DMS 273 (cell line): Measurements from ENCODE around the gene RDH12.
"Not testable (repeated sequence)": the region's sequence is repeated elsewhere in the genome, so short reads cannot be mapped to it uniquely, and the experiment has no call there.

Experiments used
- DNase-seq: peaks from one replicate; lab custom pipeline; 2025; ENCODE audit not compliant: unreplicated experiment; lab: John Stamatoyannopoulos, UW

Gene RDH12

DNA sequence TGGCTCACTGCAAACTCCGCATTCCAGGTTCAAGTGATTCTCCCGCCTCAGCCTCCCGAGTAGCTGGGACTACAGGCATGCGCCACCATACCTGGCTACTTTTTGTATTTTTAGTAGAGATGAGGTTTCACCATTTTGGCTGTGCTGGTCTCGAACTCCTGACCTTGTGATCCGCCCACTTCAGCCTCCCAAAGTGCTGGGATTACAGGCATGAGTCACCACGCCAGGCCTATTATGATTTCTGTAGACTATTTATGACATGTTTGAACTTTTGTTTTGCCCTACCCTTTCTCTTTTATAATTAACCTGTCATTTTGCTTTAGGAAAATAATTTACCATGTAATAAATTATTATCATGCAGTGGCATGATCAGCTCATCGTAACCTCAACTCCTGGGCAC, at the start of gene RDH12:
Gene RDH12, plus strand, starts transcription at position 395 of the 400 bp plus-strand sequence. CDS start 20,757 bp downstream, outside the sequence.
- not testable (repeated sequence) for DNase-seq

DNA sequence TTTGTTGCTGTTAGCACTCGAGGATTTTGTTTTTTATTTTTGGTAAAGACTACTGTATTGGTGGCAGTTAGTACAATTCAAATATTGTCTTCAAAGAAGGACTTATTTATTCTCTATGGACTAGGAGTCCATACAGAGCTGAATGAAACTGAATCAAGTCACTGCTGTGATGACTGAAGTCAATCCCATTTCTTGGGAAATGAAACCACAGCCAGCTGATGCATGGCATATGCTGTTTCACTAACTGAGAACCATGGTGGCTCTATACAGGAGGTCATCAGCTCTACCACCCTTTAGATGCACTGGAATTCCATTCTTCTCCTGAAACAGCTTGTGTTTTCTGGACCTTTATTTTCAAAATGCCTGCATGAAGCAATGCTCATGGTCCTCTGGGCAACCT, 49.5 kb upstream of the RDH12 start:
- no peak for DNase-seq

DNA sequence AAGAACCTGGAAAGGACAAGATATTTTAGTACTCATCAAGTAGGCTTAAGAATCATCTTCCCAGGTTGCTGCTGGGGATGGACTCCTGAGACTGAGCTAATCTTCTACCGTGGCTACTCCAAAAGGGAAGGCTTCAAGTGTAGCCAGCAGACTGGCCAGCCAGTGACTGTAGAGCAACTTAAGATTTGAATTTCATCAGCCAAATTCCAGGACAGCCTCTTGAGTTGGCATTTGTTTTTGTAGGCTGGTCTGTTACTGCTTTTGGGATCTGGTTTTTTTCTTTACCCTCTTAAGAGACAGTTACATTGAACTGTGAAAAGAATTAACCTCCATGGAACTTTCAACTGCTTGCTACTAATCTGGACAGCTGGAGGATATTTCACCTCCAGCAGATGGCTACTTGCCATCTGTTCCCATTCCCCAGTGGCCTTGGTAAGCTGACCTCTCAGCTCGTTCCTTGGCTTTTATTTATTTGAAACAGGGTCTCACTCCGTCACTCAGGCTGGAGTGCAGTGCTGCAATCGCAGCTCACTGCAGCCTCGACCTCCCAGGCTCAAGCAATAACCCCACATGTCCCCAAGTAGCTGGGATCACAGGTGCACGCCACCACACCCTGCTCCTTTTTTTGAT, 47.9 kb upstream of the RDH12 start:
- peak; percentile 67 for DNase-seq

DNA sequence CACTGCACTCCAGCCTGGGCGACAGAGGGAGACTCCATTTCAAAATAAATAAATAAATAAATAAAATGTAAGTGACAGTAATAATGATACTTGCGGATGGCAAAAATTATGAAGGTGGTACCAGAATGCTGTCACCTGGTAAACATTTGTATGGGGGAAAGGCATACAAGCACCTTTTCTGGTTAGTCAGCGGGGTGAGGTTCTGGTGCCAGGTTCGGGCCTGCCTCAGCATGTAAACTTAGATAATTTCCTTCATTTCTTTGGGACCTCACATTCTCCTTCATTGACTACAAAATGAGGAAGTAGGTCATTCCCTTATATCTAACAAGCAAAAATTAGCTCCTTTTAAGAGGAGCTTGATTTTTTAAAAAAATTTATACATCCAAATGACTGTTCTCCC, 38.1 kb upstream of the RDH12 start:
- DNase-seq = no peak

DNA sequence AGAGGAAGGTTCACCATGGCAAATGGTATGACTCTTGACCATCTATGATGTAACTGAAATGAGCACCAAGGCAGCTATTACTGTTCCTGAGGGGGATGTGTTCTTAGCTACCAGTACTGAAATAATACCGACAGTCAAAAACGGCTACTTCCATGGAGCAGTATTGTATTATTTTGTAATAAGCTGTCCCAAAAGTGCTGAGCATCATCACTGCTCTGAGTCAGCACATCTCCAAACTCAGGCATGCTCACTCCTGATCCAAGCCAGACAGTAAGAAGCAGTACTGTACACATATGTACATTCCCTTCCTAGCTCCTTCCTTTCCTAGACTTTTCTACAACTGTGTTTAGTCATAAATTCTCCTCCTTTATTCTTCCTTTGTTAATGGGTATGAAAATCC, 35.8 kb upstream of the RDH12 start:
- no peak for DNase-seq

DNA sequence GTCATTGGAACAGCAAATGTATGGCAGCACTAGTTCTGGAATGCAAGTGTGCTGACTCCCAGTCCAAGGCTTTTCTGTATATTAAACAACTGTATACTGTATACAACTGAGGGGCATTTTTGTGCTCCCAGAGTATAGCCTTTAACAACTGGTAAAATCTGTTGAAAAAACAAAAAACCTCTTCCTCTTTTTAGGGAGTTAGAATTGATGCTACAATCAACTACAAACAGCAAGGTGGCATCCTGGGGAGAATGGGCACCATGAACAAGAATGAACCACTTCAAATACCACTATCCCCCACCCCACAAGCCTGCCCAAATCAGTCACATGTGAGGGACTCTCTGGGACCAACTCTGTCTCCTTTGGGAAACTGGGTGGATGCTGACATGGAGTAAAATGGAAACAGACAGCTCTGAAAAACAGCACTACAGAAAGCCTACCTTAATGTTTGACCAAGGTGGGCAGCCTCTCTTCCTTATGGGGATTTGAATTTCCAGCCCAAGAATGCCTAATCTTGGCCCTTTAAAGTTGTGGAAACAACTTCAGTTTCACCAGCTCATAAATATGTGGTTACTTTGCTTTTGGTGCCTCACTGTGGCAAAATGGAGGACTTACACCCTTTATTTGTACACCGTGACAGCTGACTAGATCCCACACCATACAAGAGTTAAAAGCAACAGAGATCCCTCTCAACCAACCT, 34.8 kb upstream of the RDH12 start:
- peak; percentile 73 for DNase-seq

DNA sequence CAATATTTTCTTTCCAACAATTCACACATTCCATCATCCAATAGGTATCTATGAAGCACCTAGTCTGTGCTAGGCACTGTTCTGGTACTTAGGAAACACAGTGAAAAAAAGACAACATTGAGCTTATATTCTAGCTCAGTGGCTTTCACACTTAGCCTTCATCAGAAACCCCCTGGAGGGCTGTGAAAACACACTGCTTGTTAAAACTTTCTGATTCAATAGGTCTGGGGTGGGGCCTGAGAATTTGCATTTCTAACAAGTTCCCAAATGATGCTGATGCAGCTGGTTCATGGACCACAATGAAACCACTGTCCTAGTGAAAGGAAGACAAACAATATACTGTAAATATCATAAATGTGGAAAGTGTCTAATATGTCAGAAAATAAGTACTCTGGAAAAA, 33.1 kb upstream of the RDH12 start:
- DNase-seq = no peak

DNA sequence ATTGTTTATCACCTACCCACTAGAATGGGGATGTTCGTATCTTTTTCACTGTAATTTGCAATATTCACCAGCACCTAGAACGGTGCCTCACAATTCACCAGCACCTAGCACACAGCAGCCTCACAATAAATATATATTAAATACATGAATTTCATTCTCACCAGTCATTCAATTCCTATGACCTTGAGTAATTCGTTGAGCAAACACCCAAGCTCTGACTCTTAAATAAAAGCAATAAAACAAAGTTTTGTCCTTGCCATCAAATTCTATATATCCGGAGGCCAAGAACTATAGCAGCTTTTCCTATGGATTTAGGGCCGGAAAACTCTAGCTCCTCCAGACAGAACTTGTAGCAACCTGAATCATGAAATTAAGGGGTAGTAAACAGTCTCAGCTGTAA, 28.2 kb upstream of the RDH12 start:
- no peak for DNase-seq

DNA sequence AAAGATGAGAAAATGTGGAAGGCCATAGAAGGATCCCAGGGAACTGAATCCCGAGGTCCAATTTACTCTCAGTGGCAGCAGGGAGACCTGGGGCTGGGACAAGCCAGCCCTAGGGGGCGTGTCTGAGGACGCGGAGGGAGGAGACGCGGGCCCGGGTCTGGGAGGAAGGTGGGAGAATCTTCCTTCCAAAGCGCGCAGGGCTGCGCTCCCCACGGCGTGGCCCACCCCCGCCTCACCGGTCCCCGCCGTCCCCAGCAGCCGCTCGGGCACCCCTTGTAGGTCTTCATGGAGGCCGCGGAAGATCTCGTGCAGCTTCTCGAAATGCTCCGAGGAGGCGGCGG, 27.6 kb upstream of the RDH12 start:
- DNase-seq = peak; percentile 92

DNA sequence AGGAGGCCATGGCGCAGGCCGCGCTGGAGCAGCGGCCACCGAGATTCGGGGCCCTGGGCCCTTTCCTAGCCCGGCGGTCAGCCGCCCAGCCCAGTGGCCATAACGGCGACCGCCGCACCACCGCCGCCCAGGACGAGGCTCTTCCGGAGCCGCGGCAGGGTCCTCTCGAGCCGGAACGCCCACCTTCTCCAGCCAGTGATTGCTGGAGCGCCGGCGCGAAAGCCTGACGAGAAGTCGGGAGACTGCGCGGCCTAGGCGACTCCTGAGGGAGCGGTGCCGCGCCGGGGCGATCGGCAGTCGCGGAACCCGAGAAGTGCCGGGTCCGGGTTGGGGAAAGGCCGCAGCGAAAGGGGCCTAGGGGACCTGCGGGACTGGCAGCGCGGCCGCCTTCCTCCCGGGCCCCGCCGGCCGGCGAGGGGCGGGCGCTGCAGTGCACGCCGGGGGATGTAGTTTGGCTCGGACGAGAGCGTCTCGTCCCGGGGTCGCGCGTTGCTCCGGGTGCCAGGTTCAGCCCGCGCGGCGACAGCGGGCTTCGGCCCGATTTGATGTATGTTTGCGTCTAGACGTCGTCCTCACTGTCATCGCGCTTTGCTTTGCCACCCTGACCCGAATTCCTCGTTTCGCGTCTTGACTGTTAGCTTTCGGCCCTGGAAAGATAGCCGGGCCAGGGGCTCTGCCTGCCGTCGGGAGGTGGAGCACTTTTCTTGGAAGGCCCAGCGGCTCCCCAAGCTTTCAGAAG, 27.0 kb upstream of the RDH12 start, which contains the start of gene VTI1B:
Gene VTI1B, minus strand, starts transcription at position 153 of the 739 bp plus-strand sequence. Its CDS starts 143 bp downstream, at position 10.
- peak; percentile 92 for DNase-seq

DNA sequence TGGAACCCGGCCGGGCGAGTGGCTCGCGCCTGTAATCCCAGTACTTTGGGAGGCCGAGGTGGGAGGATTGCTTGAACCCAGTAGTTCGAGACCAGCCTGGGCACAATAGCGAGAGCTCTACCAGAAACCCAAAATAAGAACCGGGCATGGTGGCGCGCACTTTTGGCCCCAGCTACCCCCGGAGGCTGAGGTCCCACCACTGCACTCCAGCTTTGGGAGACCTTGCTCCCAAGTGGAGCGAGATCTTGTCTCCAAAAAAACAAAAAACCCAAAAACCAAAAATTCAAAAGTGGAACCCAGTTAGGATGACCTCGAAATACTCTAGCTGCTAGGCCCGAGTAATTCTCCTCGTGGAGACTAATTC, 26.5 kb upstream of the RDH12 start:
- peak; percentile 35 for DNase-seq

DNA sequence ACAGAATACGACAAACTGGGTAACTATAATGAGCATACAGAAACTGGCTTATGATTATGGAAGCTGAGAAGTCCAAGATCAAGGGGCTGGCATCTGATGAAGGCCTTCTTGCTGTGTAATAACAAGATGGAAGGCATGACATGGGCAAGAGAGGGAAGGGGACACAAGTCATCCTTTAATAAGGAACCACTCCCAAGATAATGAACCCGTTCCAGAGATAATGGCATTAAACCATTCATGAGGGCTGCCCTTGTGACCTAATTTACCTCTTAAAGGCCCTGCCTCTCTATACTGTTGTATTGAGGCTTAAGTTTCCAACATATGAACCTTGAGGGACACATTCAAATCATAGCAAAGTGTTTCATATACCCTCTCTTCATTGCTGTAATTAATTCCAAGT, 22.7 kb upstream of the RDH12 start:
- DNase-seq = no peak

DNA sequence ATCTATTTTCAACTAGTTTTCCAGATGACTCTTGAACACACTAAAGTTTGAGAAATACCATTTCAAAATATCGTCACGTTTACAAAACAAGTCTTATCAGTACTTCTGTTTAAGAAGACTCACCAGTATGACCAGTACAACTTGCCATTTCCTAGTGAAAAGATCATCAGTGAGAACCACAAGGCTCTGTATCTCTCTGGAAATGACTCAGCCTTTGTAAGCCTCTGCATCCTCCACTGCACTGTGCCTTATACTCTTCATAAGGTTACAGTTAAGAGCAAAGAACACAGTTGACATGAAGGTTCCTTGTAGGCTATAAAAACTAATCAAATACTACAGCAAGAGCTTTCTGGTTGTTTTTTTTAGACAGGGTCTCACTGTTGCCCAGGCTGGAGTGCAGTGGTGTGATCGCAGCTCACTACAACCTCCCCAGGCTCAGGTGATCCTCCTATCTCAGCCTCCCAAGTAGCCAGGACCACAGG, 21.5 kb upstream of the RDH12 start:
- no peak for DNase-seq

DNA sequence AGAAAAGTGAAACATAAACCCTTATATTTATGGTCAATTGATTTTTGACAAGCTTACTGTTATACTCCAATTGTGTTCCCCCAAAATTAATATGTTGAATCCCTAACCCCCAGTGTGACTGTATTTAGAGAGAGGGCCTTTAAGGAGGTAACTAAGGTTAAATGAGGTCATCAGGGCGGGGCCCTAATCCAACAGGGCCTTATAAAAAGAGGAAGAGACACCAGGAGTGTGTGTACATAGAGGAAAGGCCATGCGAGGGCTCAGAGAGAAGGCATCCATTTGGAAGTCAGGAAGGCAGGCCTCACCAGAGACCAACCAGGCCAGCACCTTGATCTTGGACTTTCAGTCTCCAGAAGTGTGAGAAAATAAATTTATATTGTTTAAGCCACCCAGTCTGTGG, 20.7 kb upstream of the RDH12 start:
- no peak for DNase-seq

DNA sequence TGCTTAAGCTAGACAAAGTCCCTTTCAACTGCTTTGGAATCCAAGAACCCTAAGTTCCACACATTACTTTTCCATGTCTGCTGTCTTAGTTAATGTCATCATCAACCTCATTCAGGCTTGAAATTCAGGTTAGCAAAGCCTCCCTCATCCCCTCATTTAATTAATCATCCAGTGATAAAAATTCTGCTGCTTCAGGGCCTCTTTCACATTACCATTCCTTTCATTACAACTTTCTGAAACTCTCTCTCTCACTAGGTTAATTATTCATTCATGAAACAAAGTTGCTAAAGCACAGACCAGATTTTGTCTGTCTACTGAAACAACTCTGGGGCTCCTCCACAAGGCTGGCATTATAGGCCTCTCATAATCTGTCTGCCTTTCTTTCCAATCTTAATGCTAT, 17.8 kb upstream of the RDH12 start:
- DNase-seq = no peak

DNA sequence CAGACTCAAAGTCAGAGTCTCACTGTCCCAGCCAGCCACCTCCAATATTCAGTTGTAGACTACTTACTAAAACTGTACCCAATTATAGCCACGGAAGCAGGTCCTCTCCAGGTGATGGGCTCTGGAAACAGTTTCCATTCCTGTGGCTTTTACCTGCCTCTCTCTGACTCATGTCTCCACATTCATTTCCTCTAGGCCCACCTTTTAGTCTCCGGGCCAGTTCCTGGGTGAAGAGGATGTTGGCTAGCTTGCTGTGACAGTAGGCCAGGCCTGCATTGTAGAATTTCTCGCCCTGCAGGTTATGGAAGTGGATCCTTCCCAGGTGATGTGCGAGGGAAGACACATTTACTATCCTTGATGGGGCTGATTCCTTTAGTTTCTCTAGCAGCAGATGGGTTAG, 11.7 kb upstream of the RDH12 start:
- DNase-seq = no peak

DNA sequence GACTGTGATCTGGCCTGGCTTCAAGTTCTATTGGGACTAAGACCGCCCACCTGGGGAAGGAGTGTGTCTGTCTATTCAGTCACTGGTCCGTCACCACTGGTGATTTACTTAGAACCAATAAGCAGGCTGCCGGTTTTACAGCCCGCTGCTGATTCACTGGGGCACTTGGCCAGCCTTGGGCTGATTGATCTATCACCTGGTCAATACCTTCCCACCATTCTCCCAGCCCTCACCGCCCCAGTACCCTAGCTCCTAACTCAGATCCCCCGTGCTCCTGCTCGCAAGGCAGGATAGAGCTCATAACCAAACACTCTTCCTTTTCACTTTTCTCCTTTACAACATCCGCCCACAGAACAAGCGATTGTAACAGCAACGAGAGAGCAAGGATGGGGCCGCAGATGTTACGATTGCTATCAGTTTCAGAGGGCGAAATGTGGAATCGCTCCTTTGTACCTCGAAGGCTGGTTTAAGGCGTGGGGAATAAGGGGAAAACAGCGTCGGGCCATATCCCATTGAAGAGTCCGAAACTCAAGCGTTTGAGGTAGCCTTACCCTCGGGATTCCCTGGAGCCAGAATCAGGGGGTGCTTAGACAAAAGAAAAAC, 6.8 kb upstream of the RDH12 start:
- peak; percentile 93 for DNase-seq

DNA sequence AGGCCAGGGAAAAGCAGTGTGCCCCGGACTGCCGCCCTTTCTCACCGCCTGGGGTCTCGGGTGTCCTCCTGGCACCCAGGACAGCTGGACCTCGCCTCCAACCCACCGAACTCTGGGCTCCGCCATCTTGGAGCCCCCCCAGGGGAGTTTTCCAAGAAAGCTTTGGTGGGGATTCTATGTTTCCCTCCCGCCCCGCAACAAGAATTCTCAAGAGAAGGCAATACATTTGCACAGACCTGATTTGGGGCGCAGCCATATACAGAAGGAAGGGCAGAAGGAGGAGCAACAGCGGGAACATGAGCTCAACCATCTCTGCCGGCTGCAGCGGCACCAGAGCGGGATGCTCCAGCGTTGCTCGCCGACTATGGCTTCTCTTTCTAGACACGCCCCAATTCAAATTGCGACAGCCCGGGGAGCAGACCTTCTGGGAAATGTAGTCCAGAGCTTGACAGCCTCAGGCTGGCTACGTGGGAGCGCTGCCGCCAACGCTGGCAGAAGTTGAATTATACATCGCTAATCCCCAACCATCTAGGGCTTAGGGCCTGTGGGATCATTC, 6.2 kb upstream of the RDH12 start, which contains the start of gene RDH11:
Gene RDH11, minus strand, starts transcription at position 371 of the 556 bp plus-strand sequence. Its CDS starts 61 bp downstream, at position 310.
- DNase-seq = peak; percentile 98

DNA sequence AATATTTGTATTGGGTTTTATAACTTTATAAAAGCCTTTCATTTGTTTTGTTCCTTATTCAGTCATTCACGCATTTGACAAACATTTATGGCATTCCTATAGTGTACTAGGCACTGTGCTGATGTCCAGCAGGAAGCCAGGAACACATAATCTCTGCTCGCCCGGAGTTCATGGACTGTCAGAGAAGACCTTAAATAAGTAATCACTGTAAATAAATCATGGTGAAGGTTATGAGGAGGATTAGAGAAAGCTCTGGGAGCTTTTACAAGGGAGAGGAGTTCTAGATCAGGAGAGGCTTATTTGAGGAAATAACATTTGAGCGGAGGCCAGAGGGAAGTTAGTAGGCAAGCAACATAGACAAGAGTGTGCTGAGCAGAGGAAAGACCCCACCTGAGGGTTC, 4.7 kb upstream of the RDH12 start:
- DNase-seq = no peak

DNA sequence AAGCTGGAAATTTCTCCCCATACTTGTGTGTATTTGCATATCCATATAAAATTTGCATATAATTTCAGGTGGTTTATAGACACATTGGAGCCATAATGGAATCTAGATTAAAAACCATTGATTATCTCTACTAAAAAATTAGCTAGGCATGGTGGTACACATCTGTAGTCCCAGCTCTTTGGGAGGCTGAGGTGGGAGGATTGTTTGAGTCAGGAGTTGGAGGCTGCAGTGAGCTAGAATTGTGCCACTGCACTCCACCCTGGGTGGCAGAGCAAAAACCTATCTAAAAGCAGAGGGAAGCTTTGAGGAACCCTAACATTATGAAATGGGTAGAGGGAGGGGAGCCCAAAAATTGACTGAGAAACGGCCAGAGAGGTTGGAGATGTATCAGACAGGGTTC, 3.5 kb upstream of the RDH12 start:
- no peak for DNase-seq

DNA sequence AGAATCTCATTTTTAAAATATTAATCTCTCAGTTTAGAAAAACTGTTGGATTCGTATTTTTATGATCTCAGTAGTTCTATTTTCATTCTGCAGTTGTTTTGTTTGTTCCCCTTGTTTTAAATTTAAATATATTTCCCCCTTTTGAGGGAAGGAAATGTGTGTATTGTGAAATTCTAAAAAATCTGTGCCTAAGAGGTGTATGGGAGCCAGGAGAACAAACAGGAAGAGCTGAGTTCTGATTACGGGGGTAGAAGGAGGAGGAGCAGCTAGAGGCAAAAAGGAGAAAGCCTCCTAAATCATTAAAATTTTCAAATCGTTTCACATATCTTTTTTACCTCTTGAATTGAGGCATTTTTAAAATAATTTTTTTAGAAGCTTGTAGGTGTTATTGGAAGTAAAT, 2.3 kb downstream of the RDH12 start:
- DNase-seq = no peak
